ENCODE results near the gene PLXNA2.

Gene PLXNA2

GRCh38 chr1:208265122-208265469 lies 20.9 kb upstream of the PLXNA2 start:
- H3K4me3 ChIP-seq (ENCODE audit: low read depth in 1 of 2, low read length in 2 of 2), result no peak overlapping the region
- H4K20me1 ChIP-seq (ENCODE audit: insufficient read depth, low read length), result no peaks in the 10 kb centered on the region
- H3K9me3 ChIP-seq (ENCODE audit: insufficient read depth, low read length, severe bottlenecking), result no peaks in the 10 kb centered on the region
- DNase-seq, result no peak
- TF ChIP-seq CTCF (IDR thresholded peaks at IDR 0.05; ENCODE audit: borderline replicate concordance, extremely low read depth, low read length, poor library complexity, severe bottlenecking), result no peak
- TF ChIP-seq EZH2 (IDR thresholded peaks at IDR 0.05; ENCODE audit: borderline replicate concordance, low read depth, low read length, severe bottlenecking), result no peak
- H2AFZ ChIP-seq (ENCODE audit: low read depth, low read length), result no peak overlapping the region
- H3K27ac ChIP-seq (ENCODE audit: low read length), result no peak overlapping the region
- H3K79me2 ChIP-seq (ENCODE audit: insufficient read depth, low read length), result no peaks in the 10 kb centered on the region
- no peak for ATAC-seq (ENCODE audit: insufficient read depth, low read depth)
- H3K9ac ChIP-seq (ENCODE audit: low read depth, low read length), result no peak overlapping the region
- no peaks in the 10 kb centered on the region for H3K4me1 ChIP-seq (ENCODE audit: insufficient read depth, low read length)
- H3K4me2 ChIP-seq (ENCODE audit: insufficient read depth, low read length), result no peak overlapping the region
- no peaks in the 10 kb centered on the region for H3K36me3 ChIP-seq (ENCODE audit: insufficient read depth, low read length)
- peaks cover 8% of the 10 kb centered on the region for H3K27me3 ChIP-seq (ENCODE audit: insufficient read depth, low read length, poor library complexity)

- Histone ChIP-seq H4K20me1 (ENCODE audit: insufficient read depth, low read length) (no peaks in the 10 kb centered on the region), H3K4me3 (ENCODE audit: low read depth in 1 of 2, low read length in 2 of 2) (no peak overlapping the region), H3K9me3 (ENCODE audit: insufficient read depth, low read length, severe bottlenecking) (no peaks in the 10 kb centered on the region), H3K4me1 (ENCODE audit: insufficient read depth, low read length) (no peaks in the 10 kb centered on the region), H2AFZ (ENCODE audit: low read depth, low read length) (no peak overlapping the region), H3K9ac (ENCODE audit: low read depth, low read length) (no peak overlapping the region), H3K4me2 (ENCODE audit: insufficient read depth, low read length) (no peak overlapping the region), H3K79me2 (ENCODE audit: insufficient read depth, low read length) (no peaks in the 10 kb centered on the region), H3K27me3 (ENCODE audit: insufficient read depth, low read length, poor library complexity) (peaks cover 2% of the 10 kb centered on the region), H3K27ac (ENCODE audit: low read length) (no peak overlapping the region), H3K36me3 (ENCODE audit: insufficient read depth, low read length) (no peaks in the 10 kb centered on the region)
- DNase-seq (no peak), ATAC-seq (ENCODE audit: insufficient read depth, low read depth) (no peak)
- no peak for TF ChIP-seq CTCF (IDR thresholded peaks at IDR 0.05; ENCODE audit: borderline replicate concordance, extremely low read depth, low read length, poor library complexity, severe bottlenecking)
- no peak for TF ChIP-seq EZH2 (IDR thresholded peaks at IDR 0.05; ENCODE audit: borderline replicate concordance, low read depth, low read length, severe bottlenecking)
Observed at GRCh38 chr1:208264469-208265121, 20.4 kb upstream of the PLXNA2 start.

- H3K27me3 ChIP-seq (ENCODE audit: insufficient read depth, low read length, poor library complexity), result peaks cover 5% of the 10 kb centered on the region
- no peak overlapping the region for H2AFZ ChIP-seq (ENCODE audit: low read depth, low read length)
- no peak overlapping the region for H3K9ac ChIP-seq (ENCODE audit: low read depth, low read length)
- no peak overlapping the region for H3K27ac ChIP-seq (ENCODE audit: low read length)
- H3K4me3 ChIP-seq (ENCODE audit: low read depth in 1 of 2, low read length in 2 of 2), result no peak overlapping the region
- ATAC-seq (ENCODE audit: insufficient read depth, low read depth) (no peak), DNase-seq (no peak)
- no peaks in the 10 kb centered on the region for H3K4me1 ChIP-seq (ENCODE audit: insufficient read depth, low read length)
- H3K4me2 ChIP-seq (ENCODE audit: insufficient read depth, low read length), result no peak overlapping the region
- TF ChIP-seq CTCF (IDR thresholded peaks at IDR 0.05; ENCODE audit: borderline replicate concordance, extremely low read depth, low read length, poor library complexity, severe bottlenecking) (no peak), EZH2 (IDR thresholded peaks at IDR 0.05; ENCODE audit: borderline replicate concordance, low read depth, low read length, severe bottlenecking) (no peak)
- no peaks in the 10 kb centered on the region for H3K36me3 ChIP-seq (ENCODE audit: insufficient read depth, low read length)
- H4K20me1 ChIP-seq (ENCODE audit: insufficient read depth, low read length), result no peaks in the 10 kb centered on the region
- no peaks in the 10 kb centered on the region for H3K9me3 ChIP-seq (ENCODE audit: insufficient read depth, low read length, severe bottlenecking)
- no peaks in the 10 kb centered on the region for H3K79me2 ChIP-seq (ENCODE audit: insufficient read depth, low read length)
Observed at GRCh38 chr1:208261874-208262273, 17.7 kb upstream of the PLXNA2 start.
